ENCODE data around the gene ITGB1.

- no peak for TF ChIP-seq CTCF (conservative IDR thresholded peaks at IDR 0.05; ENCODE audit: low read depth, low read length)
- no peak for TF ChIP-seq EZH2 (IDR thresholded peaks at IDR 0.05; ENCODE audit: borderline replicate concordance, low read depth, low read length, poor library complexity, severe bottlenecking)
Observed at GRCh38 chr10:32984003-32984600, 26.1 kb upstream of the ITGB1 start.

Measured in A673 (cell line).